ENCODE results near the gene AMDHD2.

Gene AMDHD2

GRCh38 chr16:2483939-2484897 is 36.0 kb upstream of the AMDHD2 start:
- DNase-seq (ENCODE audit: low read depth), result no peak

- no peak for DNase-seq (ENCODE audit: low read depth)
Observed at GRCh38 chr16:2484898-2485508, 35.2 kb upstream of the AMDHD2 start.

- no peak for DNase-seq (ENCODE audit: low read depth)
Observed at GRCh38 chr16:2485811-2486507, 34.2 kb upstream of the AMDHD2 start.

GRCh38 chr16:2486645-2487516 is 33.3 kb upstream of the AMDHD2 start:
- peak; percentile 69 for DNase-seq (ENCODE audit: low read depth)

- no peak for DNase-seq (ENCODE audit: low read depth)
Observed at GRCh38 chr16:2487517-2487842, 32.7 kb upstream of the AMDHD2 start.

- no peak for DNase-seq (ENCODE audit: low read depth)
Observed at GRCh38 chr16:2487903-2488531, 32.2 kb upstream of the AMDHD2 start.

- no peak for DNase-seq (ENCODE audit: low read depth)
Observed at GRCh38 chr16:2489581-2489980, 30.6 kb upstream of the AMDHD2 start.

GRCh38 chr16:2490190-2491105 is 29.7 kb upstream of the AMDHD2 start:
- no peak for DNase-seq (ENCODE audit: low read depth)

GRCh38 chr16:2492292-2492691 is 27.9 kb upstream of the AMDHD2 start:
- no peak for DNase-seq (ENCODE audit: low read depth)

- no peak for DNase-seq (ENCODE audit: low read depth)
Observed at GRCh38 chr16:2493605-2494004, 26.6 kb upstream of the AMDHD2 start.

- DNase-seq (ENCODE audit: low read depth), result no peak
Observed at GRCh38 chr16:2494616-2495015, 25.6 kb upstream of the AMDHD2 start.

- no peak for DNase-seq (ENCODE audit: low read depth)
Observed at GRCh38 chr16:2495041-2495440, 25.1 kb upstream of the AMDHD2 start.

GRCh38 chr16:2496223-2497115 is 23.7 kb upstream of the AMDHD2 start:
- no peak for DNase-seq (ENCODE audit: low read depth)

- no peak for DNase-seq (ENCODE audit: low read depth)
Observed at GRCh38 chr16:2497116-2497630, 23.0 kb upstream of the AMDHD2 start.

GRCh38 chr16:2497695-2498484 is 22.3 kb upstream of the AMDHD2 start:
- DNase-seq (ENCODE audit: low read depth), result no peak

GRCh38 chr16:2498531-2499253 is 21.5 kb upstream of the AMDHD2 start:
- DNase-seq (ENCODE audit: low read depth), result no peak

GRCh38 chr16:2499454-2499853 is 20.7 kb upstream of the AMDHD2 start:
- no peak for DNase-seq (ENCODE audit: low read depth)
